ENCODE data around the gene HNRNPLL. TPM values are rescaled to one million over a fixed set of nuclear protein-coding genes. Genes with fewer than 3 reads are reported as not detected.

Gene HNRNPLL
- total and polyA plus RNA-seq, 7 donors = 6.4 to 22.4 (median 17.8) TPM

DNA sequence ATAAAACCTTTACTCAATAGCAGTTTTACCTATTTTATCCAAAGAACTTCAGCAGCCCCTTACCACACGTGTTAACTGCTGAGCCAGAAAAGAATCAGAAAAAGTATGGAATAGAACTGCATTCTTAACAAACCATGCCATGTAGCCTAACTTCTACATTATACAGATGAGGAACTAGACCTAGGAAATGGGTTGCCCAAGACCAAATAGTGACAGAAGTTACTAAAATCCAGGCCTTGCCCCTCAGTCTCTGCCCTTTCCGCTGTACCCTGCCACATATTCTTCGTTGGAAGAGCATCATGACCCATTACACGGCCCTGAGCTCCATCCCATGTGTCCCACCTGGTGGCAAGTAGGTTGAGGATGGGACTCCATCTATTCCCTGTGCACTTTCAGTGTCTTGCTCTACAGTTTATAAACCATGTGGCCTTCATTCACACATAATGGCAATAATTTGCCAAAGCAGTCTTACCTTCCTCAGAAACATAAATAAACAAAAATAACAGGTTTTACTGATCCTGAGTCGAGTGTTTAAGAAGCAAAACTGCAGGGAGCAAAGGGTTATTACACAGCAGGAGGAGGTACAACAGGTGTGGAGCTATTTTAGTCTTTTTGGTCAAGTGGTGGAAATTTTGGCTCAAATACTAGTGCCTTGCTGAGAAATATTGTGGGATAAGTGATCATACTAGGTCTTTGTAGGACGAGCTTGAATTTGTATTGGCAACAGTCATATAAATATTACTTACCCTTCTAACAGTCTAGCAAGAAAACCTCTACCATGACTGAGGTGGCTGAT is 46.5 kb downstream of the HNRNPLL start:
- Histone ChIP-seq H3K4me1 (peaks cover 13% of the 10 kb centered on the region), H3K27me3 (ENCODE audit: insufficient read depth in 3 of 3, low read length in 2 of 3) (no peaks in the 10 kb centered on the region), H3K36me3 (ENCODE audit: insufficient read depth in 1 of 2, low read depth in 1 of 2) (peaks cover 0 to 30% of the 10 kb centered on the region in 2 donors), H3K9me3 (no peaks in the 10 kb centered on the region), H3K4me3 (no peak overlapping the region), H3K27ac (peak overlapping the region; percentile 34)
- TF ChIP-seq, protein P1, sequence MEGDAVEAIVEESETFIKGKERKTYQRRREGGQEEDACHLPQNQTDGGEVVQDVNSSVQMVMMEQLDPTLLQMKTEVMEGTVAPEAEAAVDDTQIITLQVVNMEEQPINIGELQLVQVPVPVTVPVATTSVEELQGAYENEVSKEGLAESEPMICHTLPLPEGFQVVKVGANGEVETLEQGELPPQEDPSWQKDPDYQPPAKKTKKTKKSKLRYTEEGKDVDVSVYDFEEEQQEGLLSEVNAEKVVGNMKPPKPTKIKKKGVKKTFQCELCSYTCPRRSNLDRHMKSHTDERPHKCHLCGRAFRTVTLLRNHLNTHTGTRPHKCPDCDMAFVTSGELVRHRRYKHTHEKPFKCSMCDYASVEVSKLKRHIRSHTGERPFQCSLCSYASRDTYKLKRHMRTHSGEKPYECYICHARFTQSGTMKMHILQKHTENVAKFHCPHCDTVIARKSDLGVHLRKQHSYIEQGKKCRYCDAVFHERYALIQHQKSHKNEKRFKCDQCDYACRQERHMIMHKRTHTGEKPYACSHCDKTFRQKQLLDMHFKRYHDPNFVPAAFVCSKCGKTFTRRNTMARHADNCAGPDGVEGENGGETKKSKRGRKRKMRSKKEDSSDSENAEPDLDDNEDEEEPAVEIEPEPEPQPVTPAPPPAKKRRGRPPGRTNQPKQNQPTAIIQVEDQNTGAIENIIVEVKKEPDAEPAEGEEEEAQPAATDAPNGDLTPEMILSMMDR (IDR thresholded peaks at IDR 0.05) = no peak
- DNase-seq (no peak), ATAC-seq (peak in 3 of 4 donors; percentile 21 to 63 (median 26))
- WGBS, 3 donors = 67 to 79% (median 78%) methylated on average over 6 of the region's 6 CpGs
- intact Hi-C loops (cut with DNase I) = no loop called here

DNA sequence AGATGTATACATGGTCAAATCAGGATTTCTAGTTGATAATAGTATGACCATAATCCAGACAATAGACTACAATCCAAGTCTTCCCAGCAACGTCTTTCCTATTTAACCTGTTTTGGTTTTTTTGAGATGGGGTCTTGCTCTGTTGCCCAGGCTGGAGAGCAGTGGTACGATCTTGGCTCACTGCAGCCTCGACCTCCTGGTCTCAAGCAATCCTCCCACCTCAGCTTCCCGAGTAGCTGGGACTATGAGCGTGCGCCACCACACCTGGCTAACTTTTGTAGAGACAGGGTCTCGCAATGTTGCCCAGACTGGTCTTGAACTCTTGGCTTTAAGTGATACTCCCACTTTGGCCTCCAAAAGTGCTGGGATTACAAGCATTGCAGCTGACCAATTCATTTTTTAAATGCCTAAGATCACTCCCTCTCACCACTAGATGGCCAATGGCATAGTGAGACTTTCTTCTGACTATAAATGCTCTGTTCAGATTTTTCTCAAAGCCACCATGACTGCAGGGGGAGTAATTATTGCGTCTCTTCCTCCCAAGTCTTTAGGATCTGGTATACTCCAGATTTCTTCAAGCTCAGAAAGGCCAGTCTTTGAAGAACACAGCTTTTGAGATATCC is 47.6 kb downstream of the HNRNPLL start:
- no peak overlapping the region for H3K4me3 ChIP-seq
- H3K4me1 ChIP-seq = peaks cover 13% of the 10 kb centered on the region
- 95 to 96% (median 95%) methylated on average over 8 of the region's 8 CpGs for WGBS, 3 donors
- H3K9me3 ChIP-seq = no peaks in the 10 kb centered on the region
- TF ChIP-seq, protein P1 (IDR thresholded peaks at IDR 0.05) = peak; percentile 30
- ATAC-seq = no peak
- no peaks in the 10 kb centered on the region for H3K27me3 ChIP-seq (ENCODE audit: insufficient read depth in 3 of 3, low read length in 2 of 3)
- intact Hi-C loops (cut with DNase I) = no loop called here
- no peak for DNase-seq
- peaks cover 0 to 19% of the 10 kb centered on the region in 2 donors for H3K36me3 ChIP-seq (ENCODE audit: insufficient read depth in 1 of 2, low read depth in 1 of 2)
- H3K27ac ChIP-seq = no peak overlapping the region

DNA sequence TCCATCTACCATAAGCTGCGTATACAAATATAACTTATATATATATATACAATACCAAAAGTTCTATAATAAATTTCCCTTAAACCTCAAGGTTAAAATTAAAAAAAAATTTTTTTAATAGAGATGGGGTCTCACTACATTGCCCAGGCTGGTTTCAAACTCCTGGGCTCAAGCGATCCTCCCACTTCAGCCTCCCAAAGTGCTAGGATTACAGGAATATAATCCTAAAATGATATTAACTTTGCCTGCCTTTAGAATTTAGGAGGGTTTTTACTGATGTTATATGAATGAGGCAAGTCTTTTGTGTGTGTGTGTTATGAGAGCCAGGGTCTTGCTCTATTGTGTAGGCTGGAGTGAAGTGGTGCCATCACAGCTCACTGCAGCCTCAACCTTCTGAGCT is 49.2 kb downstream of the HNRNPLL start:
- Histone ChIP-seq H3K27me3 (ENCODE audit: insufficient read depth in 3 of 3, low read length in 2 of 3) (no peaks in the 10 kb centered on the region), H3K9me3 (no peaks in the 10 kb centered on the region), H3K4me3 (no peak overlapping the region), H3K36me3 (ENCODE audit: insufficient read depth in 1 of 2, low read depth in 1 of 2) (peaks cover 0 to 15% of the 10 kb centered on the region in 2 donors), H3K27ac (no peak overlapping the region), H3K4me1 (peaks cover 13% of the 10 kb centered on the region)
- ATAC-seq = no peak
- intact Hi-C loops (cut with DNase I) = no loop called here
- 72 to 99% (median 99%) methylated on average over 2 of the region's 2 CpGs for WGBS, 3 donors
- TF ChIP-seq, protein P1 (IDR thresholded peaks at IDR 0.05) = no peak
- no peak for DNase-seq

DNA sequence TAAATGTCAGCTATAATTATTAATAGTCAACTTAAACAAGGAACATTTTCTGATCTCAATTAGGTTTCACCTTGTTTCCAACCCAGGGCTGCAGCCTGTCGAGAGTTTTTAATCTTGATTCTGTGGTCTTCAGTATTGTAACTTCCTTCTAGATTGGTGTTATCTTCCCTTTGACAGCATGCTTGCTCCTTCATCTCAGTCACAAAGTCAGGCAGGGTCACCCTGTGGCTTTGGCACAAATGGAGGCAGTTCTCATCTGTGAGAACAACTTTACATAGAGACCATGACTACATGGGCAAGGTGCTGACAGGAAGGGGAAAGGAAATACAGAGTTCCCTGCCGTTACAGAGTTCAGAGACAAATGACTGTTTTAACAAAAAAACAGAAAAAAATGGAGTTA is 50.5 kb downstream of the HNRNPLL start:
- Histone ChIP-seq H3K4me1 (peaks cover 13% of the 10 kb centered on the region), H3K27me3 (ENCODE audit: insufficient read depth in 3 of 3, low read length in 2 of 3) (no peaks in the 10 kb centered on the region), H3K4me3 (no peak overlapping the region), H3K36me3 (ENCODE audit: insufficient read depth in 1 of 2, low read depth in 1 of 2) (peaks cover 0 to 15% of the 10 kb centered on the region in 2 donors), H3K9me3 (no peaks in the 10 kb centered on the region), H3K27ac (no peak overlapping the region)
- no peak for DNase-seq
- intact Hi-C loops (cut with DNase I) = no loop called here
- ATAC-seq = no peak
- 62 to 82% (median 64%) methylated on average over 2 of the region's 2 CpGs for WGBS, 3 donors
- TF ChIP-seq, protein P1 (IDR thresholded peaks at IDR 0.05) = no peak
